Stimulated activated CD8-positive, alpha-beta memory T cell treated with anti-CD3 and anti-CD28 coated beads, Interleukin-15, amount 100 ng/mL, for 1 hour (primary cell): ENCODE measurements around the gene TADA3.

Source experiments
- DNase-seq: peaks from one replicate; pipeline ENCODE4 v3.0.0-alpha.2; 2020; ENCODE audit warnings: low read depth

TADA3 gene

DNA sequence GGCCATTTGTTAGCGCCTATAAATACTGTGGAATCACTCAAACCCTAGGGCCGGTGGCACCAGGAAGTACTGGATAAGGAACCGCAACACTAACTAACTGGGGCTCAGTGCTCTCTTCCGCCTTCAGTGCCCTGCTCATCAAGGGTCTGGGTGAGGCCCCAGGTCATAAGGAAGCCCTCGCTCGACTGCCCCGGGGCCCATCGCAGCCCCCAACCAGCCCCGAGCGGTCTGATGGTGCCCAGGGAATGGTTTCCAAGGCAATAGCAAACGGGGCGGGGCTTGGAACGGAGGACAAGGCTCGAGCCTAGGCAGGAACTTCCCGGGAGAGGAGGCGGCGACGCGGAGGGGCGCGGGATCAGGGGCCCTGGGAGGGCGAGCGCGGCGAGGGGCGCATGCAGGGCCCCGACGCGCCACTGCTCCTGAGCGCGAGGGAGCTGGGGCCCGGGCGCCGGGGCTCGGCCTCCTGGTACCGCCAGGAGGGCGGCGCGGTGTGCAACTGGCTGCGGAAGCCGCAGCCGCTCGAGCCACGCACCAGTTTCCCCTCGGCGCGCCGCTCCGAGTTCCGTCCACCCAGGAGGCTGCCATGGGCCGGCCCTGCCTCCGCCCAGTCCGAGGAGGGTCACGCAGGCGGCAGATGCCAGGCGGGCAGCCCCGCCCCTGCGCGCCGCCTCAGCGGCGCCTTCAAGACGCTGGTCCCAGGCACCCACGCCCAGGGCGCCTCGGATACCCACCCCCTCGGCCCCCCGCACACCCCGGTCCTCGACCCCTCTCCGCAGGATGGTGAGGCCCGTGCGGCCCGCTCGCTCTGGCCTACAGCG is 17.6 kb upstream of the TADA3 start, which contains the start of gene TTLL3:
Gene TTLL3 (plus strand): TSS at position 648 of the 818 bp plus-strand sequence. CDS start 400 bp downstream, outside the sequence.
- DNase-seq: peak; percentile 8

DNA sequence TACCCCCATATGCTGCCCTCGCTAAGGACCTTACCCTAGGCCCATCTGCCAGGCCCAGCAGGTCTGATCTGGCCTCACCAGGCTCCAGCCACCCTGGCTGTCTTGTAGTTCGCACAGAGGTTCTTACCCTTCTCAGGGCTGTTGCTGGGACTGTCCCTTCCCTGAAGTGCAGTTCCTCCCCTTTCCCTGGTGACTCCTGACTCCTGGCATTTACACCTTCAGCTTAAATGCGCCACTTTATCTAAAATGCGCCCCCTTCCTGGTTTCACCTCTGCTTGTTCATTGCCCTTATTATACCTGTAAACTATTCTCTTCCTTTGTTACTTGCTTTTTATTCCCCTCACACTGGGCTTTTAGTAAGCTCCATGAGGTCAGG is 17.0 kb upstream of the TADA3 start:
- no peak for DNase-seq

DNA sequence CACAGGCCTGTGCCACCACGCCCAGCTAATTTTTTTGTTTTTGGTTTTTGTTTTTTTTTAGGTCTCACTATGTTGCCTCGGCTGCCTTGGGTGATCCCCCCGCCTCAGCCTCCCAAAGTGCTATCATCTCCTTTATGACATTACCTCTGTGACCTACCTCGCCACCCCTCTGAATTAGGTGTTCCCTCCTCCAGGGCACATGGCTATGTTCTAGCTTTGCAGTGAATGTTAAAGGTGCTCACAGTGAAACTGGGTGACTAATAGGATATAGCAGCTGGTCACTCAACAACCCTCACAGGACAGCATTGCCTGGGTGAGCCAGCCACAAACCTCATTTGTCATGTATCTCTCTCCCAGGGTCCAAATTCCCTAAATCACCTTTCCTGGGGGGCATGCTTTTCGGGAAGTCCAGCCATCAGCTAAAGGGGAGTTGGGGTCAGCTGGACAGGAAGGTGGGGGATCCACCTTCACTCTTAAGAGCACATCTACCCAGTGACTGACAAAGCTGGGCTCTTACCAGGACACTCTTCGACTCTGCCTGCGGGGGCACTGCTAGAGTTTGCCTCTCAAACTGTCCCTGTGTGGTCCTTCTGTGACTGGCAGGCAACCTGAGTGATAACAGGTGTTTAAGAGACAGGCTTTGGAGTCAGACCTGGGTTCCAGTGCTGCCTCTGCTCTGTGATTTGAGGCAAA is 16.2 kb upstream of the TADA3 start:
- DNase-seq: peak; percentile 13

GRCh38 chr3:9807981-9808344 is 15.7 kb upstream of the TADA3 start:
- DNase-seq: no peak

GRCh38 chr3:9806688-9807589 is 14.7 kb upstream of the TADA3 start:
- no peak for DNase-seq

GRCh38 chr3:9806137-9806536 is 13.9 kb upstream of the TADA3 start:
- DNase-seq: no peak

- DNase-seq: no peak
Observed at GRCh38 chr3:9804996-9805395, 12.7 kb upstream of the TADA3 start.

DNA sequence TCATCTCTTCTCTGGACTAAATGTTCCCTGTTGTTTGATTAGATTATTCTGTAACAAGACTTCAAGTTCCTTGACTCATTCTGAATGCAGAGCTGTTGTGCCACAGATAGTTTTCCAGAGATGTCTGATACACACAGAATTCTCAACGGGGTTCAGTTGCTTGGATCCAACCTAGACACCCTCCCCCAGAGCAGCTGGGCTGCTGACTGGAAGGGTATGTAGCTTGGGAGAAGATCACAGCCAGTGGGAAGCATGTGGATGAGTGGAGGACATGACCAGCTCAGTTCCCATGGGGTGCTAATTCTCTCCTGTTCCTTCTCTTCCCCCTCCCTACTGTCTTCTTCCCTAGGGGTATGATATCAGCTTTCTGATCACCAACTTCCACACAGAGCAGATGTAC is 11.2 kb upstream of the TADA3 start:
- no peak for DNase-seq

GRCh38 chr3:9800529-9800928 is 8.3 kb upstream of the TADA3 start:
- DNase-seq: no peak

DNA sequence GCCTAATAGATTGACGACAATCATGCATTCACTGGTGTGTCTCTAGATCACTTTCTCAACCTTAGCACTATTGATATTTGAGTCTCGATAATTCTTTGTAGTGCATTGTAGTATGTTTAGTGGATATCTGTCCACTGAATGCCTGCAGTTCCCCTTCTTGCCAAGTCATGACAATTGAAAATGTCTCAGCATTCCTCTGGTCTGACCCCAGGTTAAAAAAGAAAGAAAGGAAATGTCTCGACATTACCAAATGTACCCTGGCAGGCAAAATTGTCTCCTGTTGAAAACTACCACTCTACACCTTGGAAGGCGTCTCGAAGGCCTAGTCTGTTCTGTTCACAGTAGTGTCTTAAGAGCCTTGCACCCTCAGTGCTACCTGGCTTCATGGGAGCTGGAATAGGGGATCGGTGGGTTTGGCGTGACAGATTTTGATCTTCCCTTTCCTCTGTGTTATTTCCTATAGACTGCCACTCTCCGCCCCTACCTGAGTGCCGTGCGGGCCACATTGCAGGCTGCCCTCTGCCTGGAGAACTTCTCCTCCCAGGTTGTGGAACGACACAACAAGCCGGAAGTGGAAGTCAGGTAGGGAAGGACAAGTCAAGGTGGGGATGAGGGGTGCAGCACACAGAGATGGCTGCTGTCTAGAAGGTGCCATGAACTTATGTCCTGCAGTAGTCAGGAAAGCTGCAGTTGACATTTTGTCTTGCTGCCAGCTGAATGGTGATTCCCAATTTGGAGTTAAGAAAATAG is 5.1 kb upstream of the TADA3 start:
- no peak for DNase-seq

DNA sequence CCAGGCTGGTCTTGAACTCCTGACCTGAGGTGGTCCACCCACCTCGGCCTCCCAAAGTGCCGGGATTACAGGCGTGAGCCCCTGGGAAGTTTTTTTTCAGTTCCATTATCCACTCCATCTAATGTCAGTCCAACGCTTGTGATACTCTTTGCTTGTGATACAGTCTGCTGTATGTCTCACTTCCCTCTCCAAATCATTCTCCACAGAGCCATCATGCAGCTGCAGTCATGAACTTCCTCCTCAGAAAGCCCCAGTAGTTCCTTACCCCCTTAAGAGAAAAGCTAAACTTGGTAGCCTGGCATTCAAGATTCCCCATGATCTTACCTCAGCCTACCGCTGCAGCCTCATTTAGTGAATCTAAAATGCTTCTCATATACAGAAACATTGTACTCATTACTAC is 2.9 kb upstream of the TADA3 start:
- DNase-seq: no peak

GRCh38 chr3:9794400-9794799 is 2.1 kb upstream of the TADA3 start:
- DNase-seq: no peak

DNA sequence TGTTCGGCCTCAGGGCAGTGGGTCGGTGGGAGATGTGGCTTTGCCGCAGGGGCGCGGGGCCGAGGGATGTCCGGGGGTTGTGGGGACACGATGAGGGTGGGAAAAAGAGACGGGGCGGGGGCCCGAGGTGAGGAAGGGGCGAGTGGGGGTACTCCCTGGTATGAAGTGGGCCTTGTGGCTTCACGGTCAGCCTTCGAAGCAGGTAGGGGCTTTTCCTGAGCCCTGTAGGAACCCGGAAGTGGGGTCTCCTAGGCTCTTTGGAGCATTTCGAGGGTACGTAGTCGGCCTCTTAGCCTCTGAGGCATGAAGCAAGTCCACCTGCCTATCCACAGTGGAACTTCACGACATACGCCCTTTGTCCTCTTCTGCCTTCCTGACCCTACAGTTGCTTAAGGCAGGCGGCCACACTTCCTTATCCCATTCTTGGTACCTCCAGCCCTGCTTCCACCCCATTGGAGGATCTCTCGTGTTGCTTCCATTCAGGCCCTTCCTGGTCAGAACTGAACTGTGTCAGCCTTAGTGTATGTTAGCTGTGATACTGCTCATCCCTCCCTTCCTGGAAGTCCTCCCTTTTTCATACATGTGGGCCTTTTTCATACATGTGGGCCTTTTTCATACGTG is 998 bp upstream of the TADA3 start:
- no peak for DNase-seq

DNA sequence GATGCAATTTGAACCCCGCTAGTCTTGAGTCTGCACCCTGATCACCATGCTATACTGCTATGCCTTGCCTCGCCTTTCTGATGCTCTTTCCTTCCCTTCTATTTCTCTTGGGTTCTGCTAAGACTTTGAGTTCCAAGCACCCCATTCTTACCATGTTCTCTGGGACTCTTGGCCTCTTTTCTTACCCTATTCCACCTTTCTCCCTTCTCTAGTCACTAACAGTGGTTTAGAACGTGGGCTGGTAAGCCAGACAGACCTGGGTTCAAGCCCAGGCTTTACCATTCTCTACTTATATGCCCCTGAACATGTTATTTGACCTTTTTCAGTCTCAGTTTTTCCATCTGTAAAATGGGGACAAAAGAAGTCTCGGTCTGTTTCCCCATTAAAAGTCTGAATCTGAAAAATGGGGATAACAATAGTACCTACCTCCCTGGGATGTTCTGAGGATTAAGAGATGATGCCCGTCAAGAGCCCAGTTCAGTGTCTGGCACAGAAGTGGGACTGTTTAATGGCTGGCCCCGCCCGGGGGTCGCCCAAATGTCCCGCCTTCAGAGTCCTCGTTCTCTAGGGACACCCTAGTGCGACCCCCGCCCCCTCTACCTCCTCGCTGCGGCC is 376 bp downstream of the TADA3 start:
- no peak for DNase-seq

DNA sequence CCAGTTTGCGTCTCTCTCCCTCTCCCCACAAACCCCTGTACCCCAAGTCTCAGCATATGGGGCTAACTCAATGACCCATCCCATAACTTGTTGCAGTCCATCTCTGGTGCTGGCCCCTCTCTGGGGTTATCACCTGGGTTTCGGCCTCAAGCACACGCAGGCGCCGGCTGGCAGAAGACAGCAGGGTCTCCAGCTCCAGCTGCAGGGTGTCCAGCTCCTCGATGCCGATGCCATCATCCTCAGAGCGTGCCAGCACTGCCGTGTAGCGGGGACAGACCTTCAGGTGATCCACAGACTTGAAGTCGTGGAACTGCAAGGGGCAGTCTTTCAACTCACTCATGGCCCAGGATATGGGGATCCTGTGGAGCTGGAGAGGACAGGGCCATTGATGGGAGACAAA is 1.1 kb downstream of the TADA3 start:
- no peak for DNase-seq

DNA sequence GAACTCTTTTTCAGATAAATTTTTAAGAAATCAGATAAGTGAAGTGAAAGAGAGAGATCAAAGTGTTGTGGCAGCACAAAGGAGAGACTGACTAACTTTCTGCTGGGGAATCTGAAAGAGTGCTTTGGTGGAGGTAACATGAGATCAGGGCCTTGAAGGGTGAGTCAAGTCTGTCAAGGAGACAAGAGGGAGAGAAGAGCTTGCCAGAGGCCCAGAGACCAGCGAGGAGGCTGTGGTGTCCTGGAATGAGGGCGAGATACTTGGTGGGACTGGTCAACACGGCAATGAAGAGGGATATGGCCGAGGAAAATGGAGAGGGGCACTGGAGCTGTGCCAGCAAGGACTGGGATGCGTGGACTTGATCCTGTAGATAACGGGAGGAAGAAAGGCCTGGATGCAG is 4.6 kb downstream of the TADA3 start:
- no peak for DNase-seq

GRCh38 chr3:9786825-9787669 is 5.2 kb downstream of the TADA3 start:
- no peak for DNase-seq

- DNase-seq: no peak
Observed at GRCh38 chr3:9786209-9786739, 6.0 kb downstream of the TADA3 start.

DNA sequence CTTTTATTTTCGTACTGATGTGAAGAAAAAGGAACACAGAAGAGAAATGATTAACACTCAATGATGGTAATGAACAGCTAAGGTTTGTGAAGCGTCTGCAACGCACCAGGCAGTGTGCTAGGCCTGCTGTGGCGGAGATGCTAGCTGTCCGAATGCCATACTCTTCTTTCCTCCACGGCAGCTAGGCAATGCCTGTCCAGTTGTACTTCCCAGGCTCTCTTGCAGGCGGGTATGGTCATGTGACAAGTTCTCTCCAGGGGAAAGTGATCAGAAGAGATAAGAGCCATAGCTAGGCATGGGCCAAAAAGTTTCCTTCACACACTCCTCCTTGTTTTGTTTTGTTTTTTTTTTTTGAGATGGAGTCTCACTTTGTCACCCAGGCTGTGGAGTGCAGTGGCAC is 6.7 kb downstream of the TADA3 start:
- no peak for DNase-seq

- DNase-seq: no peak
Observed at GRCh38 chr3:9784965-9785364, 7.3 kb downstream of the TADA3 start.
